Right ventricle myocardium inferior (tissue), 1 donor: Measurements from ENCODE around the gene TM9SF1. TPM values are rescaled to one million over a fixed set of nuclear protein-coding genes. Genes with fewer than 3 reads are reported as not detected.
"Not testable (repeated sequence)": the region's sequence is repeated elsewhere in the genome, so short reads cannot be mapped to it uniquely, and the experiment has no call there.

Source experiments
- ATAC-seq: fragments of 200-7000 bp; cut with Tn5 transposase; one replicate; pipeline ENCODE4 v1.9.1; 2020; ENCODE audit warnings: mild to moderate bottlenecking, moderate library complexity
- DNase-seq: peaks from one replicate; pipeline ENCODE4 v3.0.0; 2021; ENCODE audit errors: missing footprints
- intact Hi-C: fragments of 100-400 bp; cut with DNase I; formaldehyde crosslinking; loops from one replicate; pipeline ENCODE4 v1.11.0; 2022
- total RNA-seq: library from RNA; stranded (reverse); fragmentation: NEBNext Ultra II Directional; extraction: Animal tissue kit (Norgen Biotek cat#: 25700); gene quantifications from one replicate; pipeline ENCODE4 v1.2.1, GENCODE V29; 2021
- donor health status: DM: no; HTN: yes; CAD: no; lungs with severe emphysema.

TM9SF1 gene
- total RNA-seq, 1 donor from 2014 or later = 23.2 TPM

GRCh38 chr14:24231263-24232120 lies 36.3 kb upstream of the TM9SF1 start:
- DNase-seq (no peak), ATAC-seq (no peak)
- intact Hi-C loops = loop anchor here (2.0 kb wide), 1 partner anchor 15 kb away; the partner anchor contains the start of gene MDP1

DNA sequence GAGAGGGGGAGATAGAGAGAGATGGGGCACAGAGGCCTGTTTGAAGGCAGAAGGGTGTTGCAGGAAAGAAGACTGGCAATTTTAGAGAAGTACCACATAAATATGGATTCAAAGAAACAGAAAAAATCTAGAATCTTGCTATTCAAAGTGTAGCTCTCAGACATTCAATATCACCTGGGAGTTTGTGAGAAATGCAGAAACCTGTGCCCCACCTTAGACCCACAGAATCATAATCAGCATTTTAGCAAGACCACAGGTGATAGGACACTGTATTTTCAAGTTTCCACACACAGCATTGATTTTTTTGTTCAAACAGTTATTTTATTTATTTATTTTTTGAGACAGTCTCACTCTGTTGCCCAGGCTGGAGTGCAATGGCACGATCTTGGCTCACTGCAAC lies 33.7 kb upstream of the TM9SF1 start:
- ATAC-seq = no peak
- intact Hi-C loops = no loop called here

GRCh38 chr14:24226473-24226872 lies 31.2 kb upstream of the TM9SF1 start:
- intact Hi-C loops = no loop called here
- ATAC-seq (no peak), DNase-seq (no peak)

More for the DNA sequence above, 33.7 kb upstream of the TM9SF1 start:
- no peak for DNase-seq

DNA sequence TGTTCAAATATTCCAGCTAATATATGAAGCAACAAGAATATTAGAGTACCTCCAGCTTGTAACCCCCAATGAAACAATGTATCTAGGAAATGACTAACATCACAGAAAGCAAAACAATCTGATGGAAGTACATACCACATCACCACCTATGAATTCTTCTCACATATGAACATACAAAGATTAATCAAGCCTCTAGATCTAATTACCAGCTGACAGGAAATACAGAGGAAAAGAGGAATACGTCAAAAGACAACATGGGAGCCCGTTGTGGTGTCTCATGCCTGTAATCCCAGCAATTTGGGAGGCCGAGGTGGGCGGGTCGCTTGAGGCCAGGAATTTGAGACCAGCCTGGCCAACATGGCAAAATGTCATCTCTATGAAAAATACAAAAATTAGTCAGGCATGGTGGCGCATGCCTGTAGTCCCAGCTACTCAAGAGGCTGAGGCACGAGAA lies 29.4 kb upstream of the TM9SF1 start:
- no peak for DNase-seq
- intact Hi-C loops = no loop called here
- no peak for ATAC-seq

DNA sequence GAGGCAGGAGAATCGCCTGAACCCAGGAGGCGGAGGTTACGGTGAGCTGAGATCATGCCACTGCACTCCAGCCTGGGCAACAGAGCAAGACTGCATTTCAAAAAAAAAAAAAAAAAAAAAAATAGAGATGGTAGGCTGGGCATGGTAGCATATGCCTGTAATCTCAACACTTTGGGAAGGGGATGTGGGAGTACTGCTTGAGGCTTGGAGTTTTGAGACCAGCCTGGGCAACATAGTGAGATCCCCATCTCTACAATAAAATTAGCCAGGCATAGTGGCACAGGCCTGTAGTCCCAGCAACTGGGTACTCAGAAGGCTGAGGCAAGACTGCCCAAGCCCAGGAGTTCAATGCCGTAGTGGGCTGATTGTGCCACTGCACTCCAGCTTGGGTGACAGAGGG lies 27.7 kb upstream of the TM9SF1 start:
- intact Hi-C loops, ATAC-seq, DNase-seq: not testable (repeated sequence)

- DNase-seq (no peak), ATAC-seq (no peak)
- intact Hi-C loops = no loop called here
Measured at GRCh38 chr14:24219521-24219920, 24.3 kb upstream of the TM9SF1 start.

DNA sequence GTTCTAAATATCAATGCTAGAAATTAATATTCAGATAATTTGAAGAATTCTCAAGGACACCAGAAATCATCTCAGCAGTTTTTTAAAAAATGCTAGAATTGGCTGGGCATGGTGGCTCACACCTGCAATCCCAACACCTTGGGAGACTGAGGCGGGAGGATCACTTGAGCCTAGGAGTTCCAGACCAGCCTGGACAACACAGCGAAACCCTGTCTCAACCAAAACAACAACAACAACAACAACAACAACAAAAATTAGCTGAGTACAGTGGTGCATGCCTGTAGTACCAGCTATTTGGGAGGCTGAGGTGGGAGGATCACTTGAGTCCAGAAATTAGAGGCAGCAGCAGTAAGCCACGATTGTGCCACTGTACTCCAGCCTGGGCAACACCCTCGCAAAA lies 23.8 kb upstream of the TM9SF1 start:
- ATAC-seq = no peak
- DNase-seq = no peak
- intact Hi-C loops = no loop called here

- intact Hi-C loops = loop anchor here (2.0 kb wide), 1 partner anchor 16 kb away; the partner anchor contains the start of genes GMPR2 and NEDD8
- DNase-seq, ATAC-seq: not testable (repeated sequence)
Measured at GRCh38 chr14:24216876-24217275, 21.6 kb upstream of the TM9SF1 start.

- no peak for ATAC-seq
- no peak for DNase-seq
- intact Hi-C loops = loop anchor here (2.0 kb wide), 1 partner anchor 16 kb away; the partner anchor contains the start of genes GMPR2 and NEDD8
Measured at GRCh38 chr14:24216345-24216699, 21.1 kb upstream of the TM9SF1 start.

DNA sequence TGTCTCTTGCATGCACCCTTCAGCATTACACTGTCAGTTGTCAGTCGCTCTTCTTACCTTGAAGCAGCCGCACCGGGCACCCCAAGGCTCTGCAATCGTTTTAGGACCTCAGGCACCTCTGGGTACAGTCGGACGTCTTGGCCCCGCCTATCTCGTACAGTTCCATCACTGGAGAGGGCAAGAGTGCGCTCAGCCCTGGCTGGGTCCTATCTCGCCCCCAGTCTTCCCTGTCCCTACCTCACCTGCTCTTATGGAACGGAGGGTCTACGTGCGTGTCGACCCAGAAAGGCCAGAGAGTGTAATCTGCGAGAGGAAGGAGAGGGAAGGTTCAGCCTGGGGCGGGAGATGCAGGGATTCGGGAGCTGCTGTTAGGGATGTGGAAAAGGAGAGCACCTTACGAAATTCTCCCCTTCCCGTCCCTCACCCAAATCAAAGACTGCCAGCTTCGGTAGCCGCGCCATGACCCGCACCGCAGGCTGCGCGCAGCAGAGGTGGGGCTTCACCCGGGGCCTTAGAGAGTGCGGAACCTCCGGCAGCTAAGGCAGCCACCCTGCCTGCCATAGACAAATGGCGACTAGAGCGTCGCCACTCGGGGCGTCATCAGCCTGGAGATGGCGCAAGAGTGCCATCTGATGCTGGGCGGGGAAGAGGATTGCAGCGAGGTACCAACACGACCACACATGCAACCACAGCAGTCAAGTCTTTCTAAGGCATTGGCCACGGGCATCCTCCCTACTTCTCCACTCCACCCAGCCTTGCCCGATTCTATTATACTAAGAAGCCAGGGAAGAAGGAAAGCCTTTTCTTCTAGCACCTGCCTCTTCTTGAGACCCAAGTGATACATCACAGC lies 20.5 kb upstream of the TM9SF1 start, which contains the start of gene MDP1:
MDP1 (minus strand) TSS at position 572 of the 850 bp plus-strand sequence; CDS start at position 461, 111 bp downstream.
- DNase-seq (peak; percentile 94), ATAC-seq (peak; percentile 82)
- intact Hi-C loops = loop anchor here (2.0 kb wide), 2 partner anchors 17 to 27 kb away; partner anchors contain the start of genes GMPR2, NEDD8 and TINF2

DNA sequence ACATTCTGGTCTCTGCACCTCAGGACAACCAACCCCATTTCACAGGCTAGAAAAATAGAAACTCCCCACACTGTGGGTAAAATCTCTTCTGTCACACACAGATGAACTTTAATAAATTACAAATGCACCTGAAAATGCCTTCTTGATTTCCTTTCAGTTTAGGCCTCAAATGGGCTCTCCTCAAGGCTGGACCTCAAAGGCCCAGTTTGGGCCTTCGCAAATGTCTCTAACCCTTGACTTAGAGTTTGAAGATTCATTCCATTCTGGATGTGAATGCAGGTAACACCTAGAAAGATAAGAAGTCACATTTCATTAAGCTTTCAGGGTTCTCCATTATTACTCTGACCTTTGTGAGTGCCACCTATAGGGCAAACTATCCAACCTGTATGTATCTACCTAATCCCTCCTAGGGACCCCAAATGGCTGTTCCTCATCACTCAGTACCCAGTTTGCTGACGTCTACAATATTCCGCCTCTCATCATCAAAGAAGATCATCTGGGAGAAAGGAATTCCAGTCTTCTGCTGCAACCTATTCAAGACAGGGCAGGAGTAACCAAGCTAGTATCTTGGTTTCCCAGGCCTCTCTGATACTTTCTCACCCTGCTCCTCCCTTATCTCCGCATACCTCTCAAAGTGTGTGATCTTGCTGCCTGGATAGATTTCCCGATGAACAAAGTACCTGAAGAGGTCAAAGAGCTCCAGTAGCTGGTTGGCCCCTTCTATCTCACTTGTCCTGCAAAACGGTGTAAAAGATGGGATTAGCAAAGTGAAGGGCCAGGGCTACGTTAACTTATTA lies 18.8 kb upstream of the TM9SF1 start:
- DNase-seq (no peak), ATAC-seq (no peak)
- intact Hi-C loops = loop anchor here (2.0 kb wide), 1 partner anchor 29 kb away; the partner anchor contains the start of gene TINF2

DNA sequence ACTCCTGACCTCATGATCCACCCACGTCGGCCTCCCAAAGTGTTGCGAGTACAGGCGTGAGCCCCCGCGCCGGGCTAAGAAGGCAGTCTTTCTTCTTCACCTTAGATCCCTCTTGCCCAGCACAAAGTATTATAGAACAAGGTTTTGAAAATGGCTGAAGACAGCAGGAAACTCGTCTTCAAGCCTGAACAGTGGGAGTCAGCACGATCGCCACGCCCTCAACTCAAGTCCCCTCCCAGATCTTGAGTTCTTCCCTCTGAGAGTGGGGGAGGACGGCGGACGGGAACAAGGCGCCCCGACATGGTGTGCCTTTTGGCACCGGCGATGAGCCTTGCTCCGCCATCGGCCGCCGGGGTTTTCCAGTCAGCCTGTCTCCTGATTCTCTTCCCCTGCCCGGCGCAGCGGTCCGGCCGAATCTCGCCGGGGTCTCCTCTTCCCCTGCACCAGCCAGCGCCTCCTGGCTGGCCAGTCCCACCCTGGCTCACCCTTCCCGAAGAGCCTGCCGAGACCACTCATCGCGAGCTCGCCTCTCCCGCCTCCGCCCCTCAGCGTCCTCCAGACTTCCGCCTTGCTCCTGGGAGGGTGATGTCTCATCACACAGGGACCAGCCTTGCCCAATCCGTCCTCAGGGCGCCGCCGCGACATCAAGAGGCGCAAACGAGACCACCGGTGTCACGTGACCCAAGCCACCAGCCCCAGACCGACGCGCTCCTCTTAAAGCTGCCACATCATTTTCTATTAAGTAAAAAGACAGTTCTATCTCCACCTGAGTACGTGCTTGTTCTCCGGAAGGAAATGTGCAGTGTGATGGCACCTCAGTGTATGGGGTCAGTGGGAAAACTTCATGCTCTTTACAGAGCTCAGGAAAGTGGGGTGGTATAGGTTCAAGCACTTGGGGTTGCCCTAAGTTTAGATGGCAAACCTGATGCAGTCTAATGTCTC lies 18.0 kb upstream of the TM9SF1 start, which contains the start of gene CHMP4A:
CHMP4A (minus strand) TSS at position 565 of the 942 bp plus-strand sequence; CDS start at position 516, 49 bp downstream.
- DNase-seq (peak; percentile 98), ATAC-seq (peak; percentile 91)
- intact Hi-C loops = no loop called here

- DNase-seq = no peak
- no peak for ATAC-seq
- intact Hi-C loops = no loop called here
Measured at GRCh38 chr14:24211311-24211710, 16.1 kb upstream of the TM9SF1 start.

- DNase-seq (no peak), ATAC-seq (no peak)
- intact Hi-C loops = no loop called here
Measured at GRCh38 chr14:24207625-24208024, 12.4 kb upstream of the TM9SF1 start.

- ATAC-seq = no peak
- DNase-seq = no peak
- intact Hi-C loops = no loop called here
Measured at GRCh38 chr14:24207104-24207551, 11.9 kb upstream of the TM9SF1 start.

DNA sequence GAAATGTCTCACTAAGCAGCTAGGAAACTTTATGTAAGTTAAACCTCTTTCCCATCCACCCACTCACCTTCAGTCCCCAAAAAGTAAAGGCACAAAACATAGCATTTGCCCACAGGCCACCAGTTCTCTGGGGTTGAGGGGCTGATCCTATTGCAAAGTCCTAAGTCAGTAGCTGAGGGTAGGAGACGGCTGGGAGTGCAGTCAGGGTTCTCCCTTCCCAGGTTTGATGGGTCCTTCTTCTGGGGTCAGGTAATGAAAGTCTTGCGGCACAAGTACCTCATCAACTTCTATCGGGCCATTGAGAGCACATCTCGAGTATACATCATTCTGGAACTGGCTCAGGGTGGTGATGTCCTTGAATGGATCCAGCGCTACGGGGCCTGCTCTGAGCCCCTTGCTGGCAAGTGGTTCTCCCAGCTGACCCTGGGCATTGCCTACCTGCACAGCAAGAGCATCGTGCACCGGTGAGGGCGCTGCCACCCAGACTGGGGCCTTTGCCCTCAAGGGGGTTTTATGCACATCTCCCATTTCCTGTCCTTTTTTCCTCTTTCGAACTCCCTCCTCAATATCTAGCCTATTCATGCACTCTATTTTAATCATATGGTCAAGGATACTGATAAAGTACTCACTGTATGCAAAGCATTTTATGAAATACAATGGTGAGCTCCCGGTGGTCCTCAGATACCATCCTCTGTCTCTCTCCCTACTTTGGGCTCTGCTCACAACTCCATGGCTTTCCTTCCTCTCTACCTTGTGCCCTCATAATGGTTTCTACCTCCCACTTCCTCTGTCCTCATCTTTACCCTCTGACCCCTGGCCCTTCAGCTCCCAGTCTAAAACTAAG lies 11.2 kb upstream of the TM9SF1 start:
- DNase-seq (no peak), ATAC-seq (peak; percentile 11)
- intact Hi-C loops = no loop called here
